ENCODE measurements around the gene DGAT2L6. TPM values are rescaled to one million over a fixed set of nuclear protein-coding genes. Genes with fewer than 3 reads are reported as not detected.
"Not testable (repeated sequence)": the region's sequence is repeated elsewhere in the genome, so short reads cannot be mapped to it uniquely, and the experiment has no call there.

Gene DGAT2L6
- total RNA-seq, 1 experiment from 2014 or later = not detected

DNA sequence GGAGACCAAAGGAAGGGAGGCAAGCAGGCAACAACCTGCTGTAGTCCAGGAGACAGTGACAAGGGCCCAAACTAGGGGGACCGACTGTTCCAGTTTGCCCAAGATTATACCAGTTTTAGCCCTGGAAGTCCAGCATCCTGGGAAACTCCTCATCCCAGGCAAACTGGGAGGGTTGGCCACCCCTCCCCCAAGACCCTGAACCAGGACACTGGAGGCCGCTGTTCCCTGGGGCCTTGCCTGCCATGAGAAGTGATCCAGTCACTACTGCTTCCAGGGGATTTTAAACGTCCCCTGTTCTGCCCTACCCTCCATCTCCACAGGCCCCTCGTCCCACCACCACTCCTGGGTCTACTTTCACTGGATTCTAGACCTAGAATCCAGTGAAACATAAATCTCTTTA is 4.3 kb upstream of the DGAT2L6 start:
- H3K27me3 ChIP-seq = no peaks in the 10 kb centered on the region
- DNase-seq = no peak
- H3K36me3 ChIP-seq = no peaks in the 10 kb centered on the region
- H3K4me3 ChIP-seq = no peak overlapping the region
- H3K9me3 ChIP-seq = no peaks in the 10 kb centered on the region

DNA sequence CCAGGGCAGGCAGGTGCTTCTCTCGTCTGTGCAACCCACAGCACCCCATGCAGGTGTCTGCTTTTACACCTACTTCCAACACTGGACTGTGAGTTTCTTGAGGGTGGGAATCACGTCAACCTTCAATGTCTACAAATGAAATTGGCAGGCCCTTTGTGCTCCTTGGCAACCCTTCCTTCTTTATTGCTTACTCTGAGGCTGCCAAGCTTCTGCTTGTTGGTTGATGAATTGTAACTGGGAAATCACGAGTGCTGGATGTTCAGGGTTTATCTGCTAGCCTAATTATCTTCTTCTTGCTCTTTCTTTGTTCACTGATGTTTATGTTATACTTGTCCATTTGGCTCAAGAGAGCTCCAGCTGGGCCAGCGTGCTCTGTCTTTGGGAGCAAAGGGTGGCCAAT is 2.5 kb upstream of the DGAT2L6 start:
- peak; percentile 59 for DNase-seq
- Histone ChIP-seq H3K36me3 (no peaks in the 10 kb centered on the region), H3K9me3 (no peaks in the 10 kb centered on the region), H3K4me3 (no peak overlapping the region), H3K27me3 (no peaks in the 10 kb centered on the region)

GRCh38 chrX:70175338-70175737 is 1.9 kb upstream of the DGAT2L6 start:
- H3K9me3 ChIP-seq = no peaks in the 10 kb centered on the region
- H3K36me3 ChIP-seq = no peaks in the 10 kb centered on the region
- DNase-seq = no peak

GRCh38 chrX:70183091-70183490 is 5.8 kb downstream of the DGAT2L6 start:
- H3K36me3 ChIP-seq = no peaks in the 10 kb centered on the region
- no peaks in the 10 kb centered on the region for H3K9me3 ChIP-seq
- no peak for DNase-seq
- H3K27me3 ChIP-seq = no peaks in the 10 kb centered on the region
- no peak overlapping the region for H3K4me3 ChIP-seq

More at GRCh38 chrX:70175338-70175737, 1.9 kb upstream of the DGAT2L6 start:
- H3K27me3 ChIP-seq = no peaks in the 10 kb centered on the region
- no peak overlapping the region for H3K4me3 ChIP-seq

DNA sequence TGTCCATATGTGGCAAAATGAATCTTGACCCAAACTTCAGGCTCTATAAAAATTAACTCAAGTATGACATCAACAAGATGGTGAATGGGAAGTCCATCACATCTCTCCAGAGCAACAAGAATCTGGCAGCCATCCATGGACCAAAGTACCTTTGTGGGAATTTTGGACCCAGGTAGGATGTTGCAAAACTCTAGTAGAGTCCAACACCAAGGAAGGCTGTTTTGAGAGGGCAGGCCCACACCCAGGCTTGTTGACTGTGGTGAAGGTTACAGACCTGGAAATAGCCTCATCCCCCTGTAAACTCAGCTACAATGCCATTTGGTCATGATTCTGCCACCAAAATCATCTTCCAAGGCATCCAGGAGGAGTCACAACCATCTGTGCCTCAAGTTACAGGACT is 12.9 kb downstream of the DGAT2L6 start:
- H3K9me3 ChIP-seq = no peaks in the 10 kb centered on the region
- no peaks in the 10 kb centered on the region for H3K36me3 ChIP-seq
- H3K27me3 ChIP-seq = no peaks in the 10 kb centered on the region
- no peak for DNase-seq
- H3K4me3 ChIP-seq = no peak overlapping the region

DNA sequence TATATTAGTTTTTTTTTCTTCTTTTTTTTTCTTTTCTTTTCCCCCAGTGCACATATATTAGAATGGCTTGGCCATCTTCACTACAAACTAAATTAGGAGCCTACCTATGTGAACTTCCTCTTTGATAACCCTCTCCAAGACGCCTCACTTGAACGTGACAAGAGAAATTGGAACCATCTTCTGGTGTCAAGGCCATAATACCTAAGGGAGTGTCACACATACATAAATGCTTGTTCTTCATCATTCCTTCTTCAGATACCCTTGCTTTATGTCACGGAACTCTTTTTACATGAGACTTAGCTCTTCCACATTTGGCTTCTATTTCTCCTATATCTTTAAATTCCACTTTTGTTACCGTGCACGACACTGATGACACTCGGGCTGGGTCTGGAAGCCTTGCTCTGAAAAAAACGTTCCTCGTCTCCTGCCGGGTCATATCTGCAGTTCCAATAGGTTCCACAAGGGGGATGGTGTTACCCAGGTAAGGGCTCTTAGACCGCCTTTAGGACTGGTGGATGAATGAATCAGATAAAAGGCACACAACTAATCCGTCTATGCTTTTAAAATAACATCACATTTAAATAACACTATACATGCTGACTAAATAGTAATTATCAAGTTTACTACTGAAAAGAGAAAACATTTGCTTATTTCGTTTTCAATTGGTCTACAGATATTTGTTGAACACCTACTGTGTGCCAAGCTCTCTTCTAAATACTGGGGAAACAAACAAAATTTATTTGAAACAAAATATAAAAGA is 19.9 kb downstream of the DGAT2L6 start:
- H3K27me3 ChIP-seq = no peaks in the 10 kb centered on the region
- H3K36me3 ChIP-seq = no peaks in the 10 kb centered on the region
- no peak overlapping the region for H3K4me3 ChIP-seq
- no peaks in the 10 kb centered on the region for H3K9me3 ChIP-seq
- DNase-seq = peak; percentile 2

DNA sequence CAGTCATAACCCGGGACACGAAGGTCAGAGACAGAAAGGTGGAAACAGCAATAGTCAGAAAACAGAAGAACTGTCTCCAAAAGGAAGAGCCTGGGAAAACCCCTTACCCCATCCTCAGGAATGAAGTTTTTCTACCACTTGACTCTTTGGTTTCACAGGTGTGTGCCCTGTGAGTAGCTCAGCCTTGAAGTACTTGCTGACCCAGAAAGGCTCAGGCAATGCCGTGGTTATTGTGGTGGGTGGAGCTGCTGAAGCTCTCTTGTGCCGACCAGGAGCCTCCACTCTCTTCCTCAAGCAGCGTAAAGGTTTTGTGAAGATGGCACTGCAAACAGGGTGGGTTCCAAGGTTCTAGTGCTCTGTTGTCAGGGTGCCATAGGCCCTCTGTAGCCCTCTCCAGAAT is 24.4 kb downstream of the DGAT2L6 start:
- Histone ChIP-seq H3K4me3 (no peak overlapping the region), H3K36me3 (no peaks in the 10 kb centered on the region), H3K9me3 (no peaks in the 10 kb centered on the region), H3K27me3 (no peaks in the 10 kb centered on the region)
- no peak for DNase-seq

GRCh38 chrX:70208479-70208878 is 31.2 kb downstream of the DGAT2L6 start:
- no peaks in the 10 kb centered on the region for H3K36me3 ChIP-seq
- no peaks in the 10 kb centered on the region for H3K9me3 ChIP-seq
- H3K27me3 ChIP-seq = no peaks in the 10 kb centered on the region
- no peak for DNase-seq
- H3K4me3 ChIP-seq = no peak overlapping the region

DNA sequence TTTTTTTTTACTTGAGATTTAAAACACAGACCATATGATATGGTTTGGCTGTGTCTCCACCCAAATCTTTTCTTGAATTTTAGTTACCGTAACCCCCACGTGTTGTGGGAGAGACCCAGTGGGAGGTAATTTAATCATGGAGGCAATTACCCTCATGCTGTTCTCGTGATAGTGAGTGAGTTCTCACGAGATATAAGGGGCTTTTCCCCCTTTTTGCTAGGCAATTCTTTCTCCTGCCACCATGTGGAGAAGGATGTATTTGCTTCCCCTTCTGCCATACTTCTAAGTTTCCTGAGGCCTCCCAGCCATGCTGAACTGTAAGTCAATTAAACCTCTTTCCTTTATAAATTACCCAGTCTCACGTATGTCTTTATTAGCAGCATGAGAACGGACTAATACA is 32.3 kb downstream of the DGAT2L6 start:
- H3K9me3 ChIP-seq, DNase-seq, H3K27me3 ChIP-seq, H3K4me3 ChIP-seq, H3K36me3 ChIP-seq: not testable (repeated sequence)

DNA sequence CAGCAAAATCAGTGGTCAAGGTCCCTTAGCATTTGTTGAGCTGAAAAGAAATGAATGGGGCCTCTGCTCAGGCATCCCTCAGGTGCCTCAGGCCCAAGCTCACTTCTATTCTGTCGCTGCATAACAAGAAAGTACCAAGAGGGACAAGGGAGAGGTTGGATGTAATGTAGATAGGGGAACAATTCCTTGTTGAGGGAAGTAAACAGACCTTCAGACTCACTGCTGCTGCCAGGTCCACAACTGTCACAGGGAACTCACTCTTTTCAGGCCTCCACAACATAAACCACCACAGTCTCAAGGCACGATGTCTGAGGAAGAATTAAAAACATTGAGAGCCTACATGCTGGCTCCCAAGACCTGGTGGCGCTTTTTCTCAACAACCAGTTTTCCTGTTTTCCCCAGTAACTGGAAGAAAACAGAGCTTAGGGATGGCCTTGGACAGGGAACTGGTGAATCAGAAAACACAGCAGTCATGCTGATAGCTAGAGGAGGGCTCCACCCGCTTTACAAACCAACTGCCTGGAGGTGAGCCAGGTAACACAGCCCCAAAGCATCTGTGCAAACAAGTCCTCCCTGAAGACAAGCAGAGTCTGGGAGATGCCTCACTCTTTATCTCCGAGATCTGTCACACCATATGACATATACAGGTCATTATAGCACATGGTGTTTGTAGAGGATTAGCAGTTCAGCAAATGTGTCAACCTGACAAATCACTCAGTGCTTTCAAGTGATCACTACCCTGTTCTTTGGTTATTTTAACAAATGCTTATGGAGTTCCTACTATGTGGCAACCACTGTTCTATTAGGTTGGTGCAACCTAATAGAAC is 42.9 kb downstream of the DGAT2L6 start:
- no peak overlapping the region for H3K4me3 ChIP-seq
- peak; percentile 28 for DNase-seq
- no peaks in the 10 kb centered on the region for H3K27me3 ChIP-seq
- no peaks in the 10 kb centered on the region for H3K9me3 ChIP-seq
- H3K36me3 ChIP-seq = no peaks in the 10 kb centered on the region

- Histone ChIP-seq H3K4me3 (no peak overlapping the region), H3K27me3 (no peaks in the 10 kb centered on the region), H3K36me3 (no peaks in the 10 kb centered on the region), H3K9me3 (no peaks in the 10 kb centered on the region)
- DNase-seq = no peak
Measured at GRCh38 chrX:70226048-70226447, 48.8 kb downstream of the DGAT2L6 start.

GRCh38 chrX:70226687-70227086 is 49.4 kb downstream of the DGAT2L6 start:
- H3K4me3 ChIP-seq = no peak overlapping the region
- no peaks in the 10 kb centered on the region for H3K27me3 ChIP-seq
- H3K9me3 ChIP-seq = no peaks in the 10 kb centered on the region
- H3K36me3 ChIP-seq = no peaks in the 10 kb centered on the region
- no peak for DNase-seq

- no peaks in the 10 kb centered on the region for H3K27me3 ChIP-seq
- no peaks in the 10 kb centered on the region for H3K9me3 ChIP-seq
- DNase-seq = no peak
- no peak overlapping the region for H3K4me3 ChIP-seq
- H3K36me3 ChIP-seq = no peaks in the 10 kb centered on the region
Measured at GRCh38 chrX:70231666-70232065, 54.4 kb downstream of the DGAT2L6 start.

DNA sequence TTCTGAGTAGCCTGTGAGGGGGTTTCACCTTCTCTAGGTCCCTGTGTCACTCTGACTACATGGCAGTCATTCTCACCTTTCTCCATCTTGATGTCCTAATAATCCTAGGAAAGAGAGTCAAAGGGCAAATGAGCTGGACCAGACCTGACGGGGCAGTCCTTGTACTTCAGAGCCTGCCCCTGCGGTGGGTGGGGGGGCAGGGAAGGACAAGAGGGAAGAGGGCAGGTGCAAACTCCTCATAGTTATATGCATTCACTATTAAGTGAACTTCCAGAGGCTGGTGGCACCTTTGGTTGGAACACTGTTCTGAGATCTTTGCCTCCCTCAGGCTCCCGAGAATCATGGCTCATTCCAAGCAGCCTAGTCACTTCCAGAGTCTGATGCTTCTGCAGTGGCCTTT is 57.1 kb downstream of the DGAT2L6 start, which contains the start of gene AWAT1:
TSS of gene AWAT1 (plus strand) at position 301 of the 400 bp plus-strand sequence. CDS start at position 342, 41 bp downstream.
- no peak for DNase-seq
- H3K9me3 ChIP-seq = no peaks in the 10 kb centered on the region
- H3K4me3 ChIP-seq = no peak within 1 kb of the TSS
- H3K36me3 ChIP-seq = no peaks in the 10 kb centered on the region
- H3K27me3 ChIP-seq = no peaks in the 10 kb centered on the region

GRCh38 chrX:70240751-70241150 is 63.5 kb downstream of the DGAT2L6 start:
- Histone ChIP-seq H3K27me3 (no peaks in the 10 kb centered on the region), H3K4me3 (no peak overlapping the region), H3K36me3 (no peaks in the 10 kb centered on the region), H3K9me3 (no peaks in the 10 kb centered on the region)
- DNase-seq = no peak

DNA sequence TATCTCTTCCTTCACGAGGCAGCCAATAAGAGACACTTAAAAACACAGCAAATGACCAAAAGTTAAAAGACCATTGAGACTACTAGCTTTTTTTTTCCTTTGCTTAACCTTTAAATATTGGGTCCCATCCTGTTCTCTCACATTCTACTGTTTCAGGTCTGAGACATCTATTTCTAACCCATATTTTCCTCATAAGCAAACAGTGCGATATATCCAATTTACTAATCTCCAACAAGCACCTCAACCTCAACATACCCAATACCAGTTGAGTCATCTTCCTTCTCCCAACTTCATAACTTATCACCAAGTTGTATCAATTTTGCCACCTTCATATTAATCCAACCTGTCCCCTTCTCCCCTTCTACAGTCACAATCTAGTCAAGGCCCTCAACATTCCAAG is 64.2 kb downstream of the DGAT2L6 start:
- Histone ChIP-seq H3K9me3 (no peaks in the 10 kb centered on the region), H3K27me3 (no peaks in the 10 kb centered on the region), H3K36me3 (no peaks in the 10 kb centered on the region), H3K4me3 (no peak overlapping the region)
- no peak for DNase-seq

GRCh38 chrX:70243601-70244000 is 66.3 kb downstream of the DGAT2L6 start:
- H3K27me3 ChIP-seq, H3K9me3 ChIP-seq, H3K36me3 ChIP-seq, H3K4me3 ChIP-seq: not testable (repeated sequence)
- DNase-seq = peak; percentile 45

GRCh38 chrX:70244881-70245280 is 67.6 kb downstream of the DGAT2L6 start:
- no peaks in the 10 kb centered on the region for H3K27me3 ChIP-seq
- no peaks in the 10 kb centered on the region for H3K9me3 ChIP-seq
- DNase-seq = peak; percentile 2
- no peak overlapping the region for H3K4me3 ChIP-seq
- H3K36me3 ChIP-seq = no peaks in the 10 kb centered on the region
